BE2C (cell line): ENCODE measurements around the gene HTRA1.

Source experiments
- DNase-seq: peaks from one replicate; pipeline ENCODE4 v3.0.0-alpha.2; 2020
- H3K27me3 ChIP-seq: fragments of 250-450 bp; sonication (Bioruptor Pico); 2 replicates; pipeline ENCODE4 v1.5.1; 2020; ENCODE audit warnings: mild to moderate bottlenecking
- H3K36me3 ChIP-seq: fragments of 250-450 bp; sonication (Bioruptor Pico); 2 replicates; pipeline ENCODE4 v1.5.1; 2020; ENCODE audit warnings: mild to moderate bottlenecking
- H3K4me1 ChIP-seq: fragments of 250-450 bp; sonication (Bioruptor Pico); 2 replicates; pipeline ENCODE4 v1.5.1; 2020
- H3K4me3 ChIP-seq: 2 replicates; pipeline ENCODE4 v1.5.1; 2011; ENCODE audit warnings: low read depth, low read length
- H3K9me3 ChIP-seq: fragments of 250-450 bp; sonication (Bioruptor Pico); 2 replicates; pipeline ENCODE4 v1.5.1; 2020
- TF ChIP-seq, protein P1 (sequence below): IDR thresholded peaks from 2 replicates; pipeline ENCODE4 v1.5.1; 2012; ENCODE audit warnings: mild to moderate bottlenecking, low read depth, low read length

The HTRA1 gene

DNA sequence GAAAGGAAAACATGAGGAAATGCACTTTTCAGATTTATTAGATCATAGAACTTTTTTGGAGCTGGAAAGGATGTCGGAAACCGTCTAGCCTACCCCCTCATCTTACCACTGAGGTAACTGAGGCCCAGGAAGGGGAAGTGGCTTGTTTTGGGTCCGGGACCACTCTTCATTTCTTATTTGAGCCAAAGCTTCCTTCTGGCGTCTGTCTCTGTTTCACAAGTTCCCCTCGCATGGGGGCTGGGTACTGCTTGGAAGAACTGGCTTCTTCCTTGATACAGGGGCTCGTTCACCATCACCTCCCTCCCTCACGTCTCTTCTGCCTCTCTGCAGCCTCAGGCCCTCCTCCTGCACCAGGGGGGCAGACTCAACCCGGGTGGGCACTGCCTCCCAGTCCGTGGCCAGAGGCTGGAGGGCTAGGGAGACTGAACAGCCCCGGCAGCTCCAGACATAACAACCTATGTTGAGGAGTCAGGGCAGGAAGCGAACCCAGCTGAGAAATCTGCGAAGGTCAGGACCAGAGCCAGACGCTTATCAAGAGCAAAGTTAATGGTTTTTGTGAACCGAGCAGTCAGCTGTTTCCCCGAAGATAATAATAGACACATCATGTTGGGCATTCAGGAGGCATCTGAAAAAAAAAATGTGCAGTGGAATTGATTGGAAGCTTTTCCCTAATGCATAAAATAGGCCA is 12.9 kb downstream of the HTRA1 start:
- no peak for DNase-seq
- Histone ChIP-seq H3K27me3 (peaks cover 9% of the 10 kb centered on the region), H3K4me1 (no peaks in the 10 kb centered on the region)

GRCh38 chr10:122475100-122475499 is 13.7 kb downstream of the HTRA1 start:
- peaks cover 6% of the 10 kb centered on the region; the same call in 1 of the 2 replicates for H3K27me3 ChIP-seq
- H3K4me3 ChIP-seq = no peak overlapping the region
- H3K4me1 ChIP-seq = no peaks in the 10 kb centered on the region
- no peaks in the 10 kb centered on the region for H3K9me3 ChIP-seq
- TF ChIP-seq, protein P1, sequence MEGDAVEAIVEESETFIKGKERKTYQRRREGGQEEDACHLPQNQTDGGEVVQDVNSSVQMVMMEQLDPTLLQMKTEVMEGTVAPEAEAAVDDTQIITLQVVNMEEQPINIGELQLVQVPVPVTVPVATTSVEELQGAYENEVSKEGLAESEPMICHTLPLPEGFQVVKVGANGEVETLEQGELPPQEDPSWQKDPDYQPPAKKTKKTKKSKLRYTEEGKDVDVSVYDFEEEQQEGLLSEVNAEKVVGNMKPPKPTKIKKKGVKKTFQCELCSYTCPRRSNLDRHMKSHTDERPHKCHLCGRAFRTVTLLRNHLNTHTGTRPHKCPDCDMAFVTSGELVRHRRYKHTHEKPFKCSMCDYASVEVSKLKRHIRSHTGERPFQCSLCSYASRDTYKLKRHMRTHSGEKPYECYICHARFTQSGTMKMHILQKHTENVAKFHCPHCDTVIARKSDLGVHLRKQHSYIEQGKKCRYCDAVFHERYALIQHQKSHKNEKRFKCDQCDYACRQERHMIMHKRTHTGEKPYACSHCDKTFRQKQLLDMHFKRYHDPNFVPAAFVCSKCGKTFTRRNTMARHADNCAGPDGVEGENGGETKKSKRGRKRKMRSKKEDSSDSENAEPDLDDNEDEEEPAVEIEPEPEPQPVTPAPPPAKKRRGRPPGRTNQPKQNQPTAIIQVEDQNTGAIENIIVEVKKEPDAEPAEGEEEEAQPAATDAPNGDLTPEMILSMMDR = no peak
- DNase-seq = no peak
- no peaks in the 10 kb centered on the region for H3K36me3 ChIP-seq

More for the DNA sequence above, 12.9 kb downstream of the HTRA1 start:
- TF ChIP-seq, protein P1 = no peak
- H3K4me3 ChIP-seq = no peak overlapping the region
- no peaks in the 10 kb centered on the region for H3K9me3 ChIP-seq
- no peaks in the 10 kb centered on the region for H3K36me3 ChIP-seq

DNA sequence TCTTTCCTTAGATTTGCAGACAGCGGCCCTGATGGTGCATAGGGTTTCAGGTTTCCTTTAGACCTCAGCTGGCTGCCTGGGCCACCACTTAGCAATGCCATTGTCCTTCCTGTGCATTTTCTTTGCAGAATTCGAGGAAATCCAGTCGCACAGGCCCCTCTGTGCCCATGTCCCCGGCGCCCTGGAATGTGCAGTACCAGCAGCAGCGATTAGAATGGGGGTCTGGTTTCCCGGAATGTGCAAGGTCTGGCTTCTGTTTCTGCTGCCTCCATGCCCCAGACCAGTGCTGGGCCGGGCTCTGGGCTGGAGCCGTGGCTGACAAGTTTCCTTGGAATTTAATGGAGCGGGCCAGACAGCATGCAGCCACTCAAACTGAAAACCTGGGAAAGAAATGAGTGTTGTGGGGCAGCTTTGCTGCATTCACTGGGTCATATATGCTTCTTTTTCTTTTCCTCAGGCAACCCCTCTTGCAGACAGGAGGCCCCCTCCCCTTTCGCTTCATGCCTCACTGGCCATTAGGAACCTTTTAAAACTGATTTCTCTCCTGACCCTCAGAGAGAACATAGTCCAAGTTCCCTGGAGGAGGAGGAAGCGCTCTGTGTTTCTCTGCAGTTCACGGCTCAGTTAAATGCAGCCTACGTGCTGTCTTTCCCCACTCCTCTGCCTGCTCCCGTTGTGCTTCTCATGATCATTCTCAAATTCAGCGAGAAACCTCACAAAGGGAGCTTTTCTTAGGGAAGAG is 14.4 kb downstream of the HTRA1 start:
- TF ChIP-seq, protein P1 = no peak
- no peaks in the 10 kb centered on the region for H3K9me3 ChIP-seq
- no peak overlapping the region for H3K4me3 ChIP-seq
- peaks cover 5% of the 10 kb centered on the region; the same call in 1 of the 2 replicates for H3K27me3 ChIP-seq
- H3K36me3 ChIP-seq = no peaks in the 10 kb centered on the region
- no peaks in the 10 kb centered on the region for H3K4me1 ChIP-seq
- DNase-seq = no peak

DNA sequence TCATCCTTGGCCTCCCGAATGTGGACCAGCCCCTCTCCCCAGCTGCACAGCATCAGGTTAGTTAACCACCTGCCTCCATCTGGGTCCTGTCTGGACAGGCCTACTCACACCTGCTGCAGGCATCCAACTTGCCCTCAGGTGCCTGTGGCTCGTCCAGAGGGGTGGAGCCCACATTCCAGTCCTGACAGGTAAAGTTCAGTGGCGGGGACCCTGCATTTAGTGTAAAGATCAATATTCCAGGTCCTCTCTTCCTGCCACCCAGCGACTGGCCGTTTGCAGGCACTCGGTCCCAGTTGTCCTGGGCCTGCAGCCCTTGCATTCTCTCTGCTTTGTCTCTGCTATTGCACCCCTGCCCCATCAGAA is 15.0 kb downstream of the HTRA1 start:
- Histone ChIP-seq H3K36me3 (no peaks in the 10 kb centered on the region), H3K27me3 (no peaks in the 10 kb centered on the region), H3K9me3 (no peaks in the 10 kb centered on the region), H3K4me3 (no peak overlapping the region), H3K4me1 (no peaks in the 10 kb centered on the region)
- TF ChIP-seq, protein P1 = no peak
- no peak for DNase-seq

GRCh38 chr10:122477436-122477835 is 16.1 kb downstream of the HTRA1 start:
- Histone ChIP-seq H3K27me3 (no peaks in the 10 kb centered on the region), H3K9me3 (no peaks in the 10 kb centered on the region), H3K4me1 (no peaks in the 10 kb centered on the region), H3K4me3 (no peak overlapping the region), H3K36me3 (no peaks in the 10 kb centered on the region)
- no peak for DNase-seq
- TF ChIP-seq, protein P1 = no peak

GRCh38 chr10:122478971-122479370 is 17.6 kb downstream of the HTRA1 start:
- TF ChIP-seq, protein P1 = no peak
- Histone ChIP-seq H3K27me3 (no peaks in the 10 kb centered on the region), H3K4me3 (no peak overlapping the region), H3K4me1 (no peaks in the 10 kb centered on the region), H3K36me3 (no peaks in the 10 kb centered on the region), H3K9me3 (no peaks in the 10 kb centered on the region)
- DNase-seq = no peak
